Adrenal gland (tissue), 5 donors: Measurements from ENCODE around the gene EPHA3.

Experiments used
- CTCF ChIP-seq, 6 experiments: fragments of 450-650 bp in 4 of 6; fragments of 200-600 bp in 2 of 6; sonication (generic) in 1 of 6; IDR thresholded peaks; 1 replicate in 5 of 6; 2 replicates in 1 of 6; pipeline versions ENCODE4 v1.5.1 to v1.8.0; 2016 to 2021; ENCODE audit warnings: antibody characterized with exemption in 6 of 6, mild to moderate bottlenecking in 2 of 6, moderate library complexity in 1 of 6
- POLR2A ChIP-seq, 2 donors: fragments of 450-650 bp; IDR thresholded peaks; one replicate each; pipeline ENCODE4 v1.6.1; 2017; ENCODE audit warnings: antibody characterized with exemption in 2 of 2, mild to moderate bottlenecking in 2 of 2, moderate library complexity in 1 of 2
- donor health status: DM: no; HTN: no; CAD: no.

GRCh38 chr3:89261673-89262072 is 154.3 kb downstream of the EPHA3 start:
- TF ChIP-seq CTCF (IDR thresholded peaks at IDR 0.05) (no peak), POLR2A (IDR thresholded peaks at IDR 0.05) (no peak)
